MM.1S (cell line): ENCODE measurements around the gene GOLT1A.

Source experiments
- DNase-seq: peaks from one replicate; pipeline ENCODE4 v3.0.0-alpha.2; 2015
- H2AFZ ChIP-seq: fragments of 300-600 bp; sonication (generic); 2 replicates; pipeline ENCODE4 v1.6.0; 2016; ENCODE audit warnings: antibody characterized with exemption, low read length
- H3F3A ChIP-seq: fragments of 300-600 bp; sonication (generic); 2 replicates; pipeline ENCODE4 v1.6.1; 2016; ENCODE audit warnings: mild to moderate bottlenecking, antibody characterized with exemption, low read length, moderate library complexity, mixed read lengths; ENCODE audit not compliant: insufficient read depth
- H3K27ac ChIP-seq: fragments of 300-600 bp; sonication (generic); 2 replicates; pipeline ENCODE4 v1.5.1; 2016; ENCODE audit warnings: mild to moderate bottlenecking, low read length
- H3K27me3 ChIP-seq: fragments of 300-600 bp; sonication (generic); replicated peaks from 2 replicates; pipeline ENCODE4 v1.6.0; 2016; ENCODE audit warnings: low read length; ENCODE audit not compliant: insufficient read depth
- H3K36me3 ChIP-seq: fragments of 300-600 bp; sonication (generic); replicated peaks from 2 replicates; pipeline ENCODE4 v1.6.1; 2016; ENCODE audit warnings: mild to moderate bottlenecking, low read length, mixed read lengths; ENCODE audit not compliant: insufficient read depth
- H3K4me1 ChIP-seq: fragments of 300-600 bp; sonication (generic); 2 replicates; pipeline ENCODE4 v1.6.1; 2016; ENCODE audit warnings: low read length, mixed read lengths
- H3K4me2 ChIP-seq: fragments of 300-600 bp; sonication (generic); 2 replicates; pipeline ENCODE4 v1.6.0; 2016; ENCODE audit warnings: low read depth, low read length
- H3K4me3 ChIP-seq: fragments of 300-600 bp; sonication (generic); 2 replicates; pipeline ENCODE4 v1.5.1; 2016; ENCODE audit warnings: low read length, mixed read lengths
- H3K79me2 ChIP-seq: fragments of 300-600 bp; sonication (generic); 2 replicates; pipeline ENCODE4 v1.6.1; 2016; ENCODE audit warnings: mixed run types, low read length, mixed read lengths
- H3K9ac ChIP-seq: fragments of 300-600 bp; sonication (generic); 2 replicates; pipeline ENCODE4 v1.6.1; 2016; ENCODE audit warnings: low read length, mixed read lengths
- H3K9me2 ChIP-seq: fragments of 300-600 bp; sonication (generic); replicated peaks from 2 replicates; pipeline ENCODE4 v1.6.1; 2016; ENCODE audit warnings: mild to moderate bottlenecking, low read length, mixed read lengths; ENCODE audit not compliant: insufficient read depth
- H3K9me3 ChIP-seq: fragments of 300-600 bp; sonication (generic); replicated peaks from 2 replicates; pipeline ENCODE4 v1.6.1; 2016; ENCODE audit warnings: mild to moderate bottlenecking, low read length, mixed read lengths; ENCODE audit not compliant: insufficient read depth
- H4K20me1 ChIP-seq: fragments of 300-600 bp; sonication (generic); 2 replicates; pipeline ENCODE4 v1.6.1; 2016; ENCODE audit warnings: mild to moderate bottlenecking, low read length, moderate library complexity, mixed read lengths; ENCODE audit not compliant: insufficient read depth
- EZH2 ChIP-seq: fragments of 300-600 bp; sonication (generic); optimal IDR thresholded peaks from 2 replicates; pipeline ENCODE3; 2017; ENCODE audit warnings: low read depth, mild to moderate bottlenecking, antibody characterized with exemption, low read length, mixed read lengths
- EZH2phosphoT487 ChIP-seq: fragments of 300-600 bp; sonication (generic); IDR thresholded peaks from 2 replicates; pipeline ENCODE4 v1.6.1; 2018; ENCODE audit warnings: antibody characterized with exemption, low read length
- TF ChIP-seq, protein P1 (sequence below): fragments of 300-600 bp; sonication (generic); IDR thresholded peaks from 2 replicates; pipeline ENCODE4 v1.5.1; 2016; ENCODE audit warnings: antibody characterized with exemption, low read length, mixed read lengths

GOLT1A gene

DNA sequence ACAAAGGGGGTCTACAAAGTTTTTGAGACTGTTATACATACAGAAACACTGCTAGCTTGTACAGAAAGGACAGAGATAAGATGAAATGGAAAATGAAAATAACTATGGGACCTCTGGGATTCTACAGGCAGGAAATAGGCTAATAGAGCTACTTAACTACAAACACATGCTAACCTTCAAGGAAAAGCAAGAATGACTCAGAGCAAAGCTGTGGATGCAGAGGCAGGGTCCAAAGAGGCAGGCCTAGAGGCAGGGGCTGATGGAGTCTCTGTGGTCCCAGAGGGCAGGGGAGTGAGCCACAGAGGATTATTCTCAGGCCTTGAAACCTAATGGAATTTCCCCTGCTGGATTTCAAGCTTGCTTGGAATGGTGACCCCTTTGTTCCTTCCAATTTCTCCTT, 18.7 kb upstream of the GOLT1A start:
- Histone ChIP-seq H3K9me2 (no peaks in the 10 kb centered on the region), H3F3A (no peaks in the 10 kb centered on the region), H3K36me3 (no peaks in the 10 kb centered on the region), H3K4me3 (no peak overlapping the region), H4K20me1 (no peaks in the 10 kb centered on the region), H3K79me2 (no peaks in the 10 kb centered on the region), H3K4me2 (no peak overlapping the region), H3K27ac (no peak overlapping the region), H2AFZ (no peak overlapping the region), H3K27me3 (no peaks in the 10 kb centered on the region), H3K4me1 (no peaks in the 10 kb centered on the region), H3K9me3 (no peaks in the 10 kb centered on the region), H3K9ac (no peak overlapping the region)
- TF ChIP-seq EZH2 (no peak), EZH2phosphoT487 (no peak)
- TF ChIP-seq, protein P1, sequence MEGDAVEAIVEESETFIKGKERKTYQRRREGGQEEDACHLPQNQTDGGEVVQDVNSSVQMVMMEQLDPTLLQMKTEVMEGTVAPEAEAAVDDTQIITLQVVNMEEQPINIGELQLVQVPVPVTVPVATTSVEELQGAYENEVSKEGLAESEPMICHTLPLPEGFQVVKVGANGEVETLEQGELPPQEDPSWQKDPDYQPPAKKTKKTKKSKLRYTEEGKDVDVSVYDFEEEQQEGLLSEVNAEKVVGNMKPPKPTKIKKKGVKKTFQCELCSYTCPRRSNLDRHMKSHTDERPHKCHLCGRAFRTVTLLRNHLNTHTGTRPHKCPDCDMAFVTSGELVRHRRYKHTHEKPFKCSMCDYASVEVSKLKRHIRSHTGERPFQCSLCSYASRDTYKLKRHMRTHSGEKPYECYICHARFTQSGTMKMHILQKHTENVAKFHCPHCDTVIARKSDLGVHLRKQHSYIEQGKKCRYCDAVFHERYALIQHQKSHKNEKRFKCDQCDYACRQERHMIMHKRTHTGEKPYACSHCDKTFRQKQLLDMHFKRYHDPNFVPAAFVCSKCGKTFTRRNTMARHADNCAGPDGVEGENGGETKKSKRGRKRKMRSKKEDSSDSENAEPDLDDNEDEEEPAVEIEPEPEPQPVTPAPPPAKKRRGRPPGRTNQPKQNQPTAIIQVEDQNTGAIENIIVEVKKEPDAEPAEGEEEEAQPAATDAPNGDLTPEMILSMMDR, result no peak
- DNase-seq, result no peak

DNA sequence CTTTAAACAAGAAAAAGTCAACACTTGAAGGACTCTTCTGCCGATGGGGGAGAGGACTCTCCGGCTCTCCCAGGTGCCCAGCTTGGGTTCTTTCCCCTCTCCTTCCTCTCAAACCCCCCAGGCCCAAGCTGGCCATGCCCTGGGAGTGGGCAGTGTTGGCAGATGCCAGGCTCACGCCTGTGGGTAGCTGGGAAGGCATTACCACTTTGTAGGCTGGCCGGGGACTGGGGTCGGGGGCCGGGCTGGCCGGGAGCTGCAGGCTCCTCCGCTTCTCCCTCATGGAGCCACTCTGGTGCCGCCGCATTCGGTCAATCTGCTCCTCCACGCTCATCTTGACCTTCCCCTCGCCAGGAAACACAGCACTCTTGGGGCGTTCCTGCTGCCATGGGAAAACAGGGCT, 16.4 kb upstream of the GOLT1A start:
- Histone ChIP-seq H3K4me2 (no peak overlapping the region), H3K9ac (no peak overlapping the region), H3K27ac (no peak overlapping the region), H3K4me3 (no peak overlapping the region), H3K9me2 (no peaks in the 10 kb centered on the region), H3K36me3 (no peaks in the 10 kb centered on the region), H3K9me3 (no peaks in the 10 kb centered on the region), H2AFZ (no peak overlapping the region), H3F3A (no peaks in the 10 kb centered on the region), H3K79me2 (no peaks in the 10 kb centered on the region), H3K4me1 (no peaks in the 10 kb centered on the region), H3K27me3 (no peaks in the 10 kb centered on the region), H4K20me1 (no peaks in the 10 kb centered on the region)
- TF ChIP-seq, protein P1, result no peak
- no peak for TF ChIP-seq EZH2
- no peak for TF ChIP-seq EZH2phosphoT487
- DNase-seq, result no peak

DNA sequence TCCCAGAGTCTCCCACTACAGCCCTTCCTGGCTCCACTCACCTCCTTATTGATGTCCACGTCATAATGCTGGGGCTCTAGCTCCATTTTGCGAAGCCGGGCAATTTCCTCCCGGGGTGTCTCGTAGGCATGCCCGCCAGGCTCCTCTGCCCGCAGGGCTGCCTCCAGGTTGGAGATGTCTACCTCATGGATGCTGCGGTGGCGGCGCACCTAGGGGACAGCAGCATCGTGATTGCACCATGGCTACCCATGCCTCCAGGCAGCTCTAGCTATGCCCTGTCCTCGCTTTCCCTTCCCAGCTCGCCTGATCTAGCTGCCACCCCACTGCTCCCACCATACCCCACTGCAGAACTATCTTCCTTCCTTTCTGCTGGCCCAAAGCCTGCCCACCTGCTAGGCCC, 15.1 kb upstream of the GOLT1A start:
- Histone ChIP-seq H3K4me2 (no peak overlapping the region), H3K9ac (no peak overlapping the region), H4K20me1 (no peaks in the 10 kb centered on the region), H3K9me3 (no peaks in the 10 kb centered on the region), H2AFZ (no peak overlapping the region), H3K4me1 (no peaks in the 10 kb centered on the region), H3K36me3 (no peaks in the 10 kb centered on the region), H3K27me3 (no peaks in the 10 kb centered on the region), H3K79me2 (no peaks in the 10 kb centered on the region), H3K9me2 (no peaks in the 10 kb centered on the region), H3K27ac (no peak overlapping the region), H3K4me3 (no peak overlapping the region), H3F3A (no peaks in the 10 kb centered on the region)
- DNase-seq, result no peak
- TF ChIP-seq EZH2phosphoT487 (no peak), EZH2 (no peak)
- TF ChIP-seq, protein P1, result no peak
